CD4-positive, alpha-beta T cell treated with Interleukin-2 at 100 ng/mL for 4 hours (primary cell): Measurements from ENCODE around the gene HSPA2.
A peak's percentile ranks its signal among the peaks of the same experiment; 100 is the strongest.
"Not testable (repeated sequence)": the region's sequence is repeated elsewhere in the genome, so short reads cannot be mapped to it uniquely, and the experiment has no call there.

Source experiments
- DNase-seq: peaks from one replicate; pipeline ENCODE4 v3.0.0-alpha.2; 2020; ENCODE audit warnings: low spot score

HSPA2 gene

GRCh38 chr14:64515053-64515452 is 25.5 kb upstream of the HSPA2 start:
- no peak for DNase-seq

DNA sequence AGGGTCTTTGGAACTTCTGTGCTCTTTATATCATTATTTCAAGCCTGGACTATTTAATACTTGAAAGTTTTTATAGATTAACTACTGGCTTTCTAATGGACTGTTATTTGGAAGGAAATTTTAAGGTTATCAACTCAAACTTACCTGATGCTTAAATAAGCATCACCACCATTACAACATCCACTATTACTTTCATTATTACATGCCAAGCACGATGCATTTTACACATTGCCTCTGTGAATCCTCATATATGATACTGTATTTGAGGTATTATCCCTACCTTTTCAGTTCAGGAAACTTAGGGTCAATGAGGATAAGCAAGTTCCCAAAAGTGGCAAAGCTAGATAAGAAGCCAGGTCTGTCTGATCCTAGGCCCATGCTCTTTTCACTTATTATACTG is 23.6 kb upstream of the HSPA2 start:
- DNase-seq = no peak

DNA sequence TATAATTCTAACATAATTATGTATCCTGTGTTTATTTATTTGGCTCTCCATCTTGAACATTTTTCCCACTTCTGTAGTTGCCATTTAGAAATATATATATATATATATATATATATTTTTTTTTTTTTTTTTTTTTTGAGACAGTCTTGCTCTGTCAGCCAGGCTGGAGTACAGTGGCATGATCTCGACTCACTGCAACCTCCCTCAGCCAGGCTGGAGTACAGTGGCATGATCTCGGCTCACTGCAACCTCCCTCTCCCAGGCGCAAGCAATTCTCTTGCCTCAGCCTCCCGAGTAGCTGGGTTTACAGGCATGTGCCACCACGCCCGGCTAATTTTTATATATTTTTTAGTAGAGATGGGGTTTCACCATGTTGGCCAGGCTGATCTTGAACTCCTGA is 22.9 kb upstream of the HSPA2 start:
- not testable (repeated sequence) for DNase-seq

GRCh38 chr14:64518229-64518628 is 22.3 kb upstream of the HSPA2 start:
- no peak for DNase-seq

- no peak for DNase-seq
These were observed 19.8 kb upstream of the HSPA2 start for GRCh38 chr14:64520699-64521098.

DNA sequence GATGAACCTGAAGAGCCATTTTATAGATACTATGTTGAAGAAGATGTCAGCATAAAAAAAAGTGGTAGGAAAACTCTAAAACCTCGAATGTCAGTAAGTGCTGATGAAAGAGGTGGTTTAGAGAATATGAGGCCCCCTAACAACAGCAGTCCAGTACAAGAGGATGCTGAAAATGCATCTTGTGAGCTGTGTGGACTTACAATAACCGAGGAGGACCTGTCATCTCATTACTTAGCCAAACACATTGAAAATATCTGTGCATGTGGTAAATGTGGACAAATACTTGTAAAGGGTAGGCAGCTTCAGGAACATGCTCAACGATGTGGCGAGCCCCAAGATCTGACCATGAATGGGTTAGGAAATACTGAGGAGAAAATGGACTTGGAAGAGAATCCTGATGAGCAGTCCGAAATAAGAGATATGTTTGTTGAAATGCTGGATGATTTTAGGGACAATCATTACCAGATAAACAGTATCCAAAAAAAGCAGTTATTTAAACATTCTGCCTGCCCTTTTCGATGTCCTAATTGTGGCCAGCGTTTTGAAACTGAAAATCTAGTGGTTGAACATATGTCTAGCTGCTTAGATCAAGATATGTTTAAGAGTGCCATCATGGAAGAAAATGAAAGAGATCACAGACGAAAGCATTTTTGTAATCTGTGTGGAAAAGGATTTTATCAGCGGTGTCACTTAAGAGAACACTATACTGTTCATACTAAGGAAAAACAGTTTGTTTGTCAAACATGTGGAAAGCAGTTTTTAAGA is 17.8 kb upstream of the HSPA2 start:
- no peak for DNase-seq

DNA sequence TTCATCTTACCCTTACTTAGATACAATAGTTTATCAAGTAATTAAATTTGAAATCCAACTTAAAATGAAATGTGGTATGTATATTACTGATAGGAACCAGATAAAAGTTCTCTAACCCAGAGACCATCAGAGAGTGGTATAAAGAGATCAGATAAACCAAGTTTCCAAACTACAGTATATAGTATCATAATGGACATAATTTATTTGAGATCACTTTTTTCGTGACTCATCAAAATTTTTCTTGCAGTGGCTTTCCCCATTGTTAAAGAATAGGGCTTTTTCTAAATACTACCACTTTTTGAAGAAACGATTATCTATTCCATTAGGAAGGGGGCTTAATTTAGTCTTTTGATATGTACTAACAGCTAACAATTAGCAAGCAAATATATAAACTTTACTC is 15.2 kb upstream of the HSPA2 start:
- DNase-seq = no peak

- DNase-seq = no peak
These were observed 9.0 kb upstream of the HSPA2 start for GRCh38 chr14:64531567-64531966.

DNA sequence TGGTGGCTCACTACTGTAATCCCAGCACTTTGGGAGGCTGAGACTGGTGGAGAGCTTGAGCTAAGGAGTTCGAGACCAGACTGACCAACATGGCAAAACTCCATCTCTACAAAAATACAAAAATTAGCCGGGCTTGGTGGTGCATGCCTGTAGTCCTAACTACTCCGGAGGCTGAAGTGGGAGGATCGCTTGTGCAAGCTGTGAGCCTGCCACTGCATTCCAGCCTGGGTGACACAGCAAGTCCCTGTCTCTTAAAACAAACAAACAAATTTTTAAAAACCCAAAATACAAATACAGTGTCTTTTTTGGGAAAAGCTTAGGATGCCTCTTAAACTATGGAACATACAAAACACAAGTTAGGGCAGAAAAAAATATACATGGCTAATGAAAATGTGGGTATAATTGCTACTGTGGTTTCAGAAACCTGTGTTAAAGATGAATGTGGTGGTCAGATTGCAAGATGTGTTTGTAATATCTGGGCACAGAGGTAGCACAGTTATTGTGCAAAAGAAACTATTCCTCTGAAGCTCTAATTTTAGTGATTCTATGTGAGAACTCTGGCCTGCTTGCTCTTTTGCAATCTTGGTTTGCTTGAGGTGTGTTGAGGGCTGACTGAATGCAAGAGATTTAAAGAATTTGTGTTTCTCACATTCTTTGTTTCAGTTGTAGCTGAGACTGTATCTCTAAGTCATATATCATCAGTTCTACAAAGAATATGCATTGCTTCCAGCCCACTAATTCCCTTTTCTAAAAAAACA is 3.9 kb upstream of the HSPA2 start:
- no peak for DNase-seq

DNA sequence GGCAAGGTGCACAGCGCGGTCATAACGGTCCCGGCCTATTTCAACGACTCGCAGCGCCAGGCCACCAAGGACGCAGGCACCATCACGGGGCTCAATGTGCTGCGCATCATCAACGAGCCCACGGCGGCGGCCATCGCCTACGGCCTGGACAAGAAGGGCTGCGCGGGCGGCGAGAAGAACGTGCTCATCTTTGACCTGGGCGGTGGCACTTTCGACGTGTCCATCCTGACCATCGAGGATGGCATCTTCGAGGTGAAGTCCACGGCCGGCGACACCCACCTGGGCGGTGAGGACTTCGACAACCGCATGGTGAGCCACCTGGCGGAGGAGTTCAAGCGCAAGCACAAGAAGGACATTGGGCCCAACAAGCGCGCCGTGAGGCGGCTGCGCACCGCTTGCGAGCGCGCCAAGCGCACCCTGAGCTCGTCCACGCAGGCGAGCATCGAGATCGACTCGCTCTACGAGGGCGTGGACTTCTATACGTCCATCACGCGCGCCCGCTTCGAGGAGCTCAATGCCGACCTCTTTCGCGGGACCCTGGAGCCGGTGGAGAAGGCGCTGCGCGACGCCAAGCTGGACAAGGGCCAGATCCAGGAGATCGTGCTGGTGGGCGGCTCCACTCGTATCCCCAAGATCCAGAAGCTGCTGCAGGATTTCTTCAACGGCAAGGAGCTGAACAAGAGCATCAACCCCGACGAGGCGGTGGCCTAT is 875 bp downstream of the HSPA2 start:
- DNase-seq = no peak

- no peak for DNase-seq
These were observed 1.7 kb downstream of the HSPA2 start for GRCh38 chr14:64541972-64542835.

GRCh38 chr14:64542836-64543201 is 2.3 kb downstream of the HSPA2 start:
- no peak for DNase-seq

GRCh38 chr14:64544607-64545312 is 4.2 kb downstream of the HSPA2 start:
- DNase-seq = no peak

DNA sequence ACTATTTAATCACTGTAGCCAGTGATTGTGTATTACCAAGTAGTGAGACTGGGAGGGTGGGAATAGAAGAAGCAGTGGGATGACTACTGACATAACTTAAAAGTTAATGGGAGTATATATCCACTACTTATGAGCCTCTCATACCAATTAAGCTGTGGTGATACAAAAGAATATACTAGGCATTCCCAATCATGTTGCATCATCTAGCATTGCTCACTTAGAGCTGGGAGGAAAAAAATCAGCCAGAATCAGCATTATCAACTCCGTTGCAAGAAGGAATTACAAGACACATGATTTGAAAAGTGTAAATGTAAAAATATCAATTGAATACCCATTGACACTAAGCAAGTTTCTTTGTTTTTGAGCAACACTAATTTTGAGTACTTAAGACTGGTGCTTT is 8.5 kb downstream of the HSPA2 start:
- no peak for DNase-seq

DNA sequence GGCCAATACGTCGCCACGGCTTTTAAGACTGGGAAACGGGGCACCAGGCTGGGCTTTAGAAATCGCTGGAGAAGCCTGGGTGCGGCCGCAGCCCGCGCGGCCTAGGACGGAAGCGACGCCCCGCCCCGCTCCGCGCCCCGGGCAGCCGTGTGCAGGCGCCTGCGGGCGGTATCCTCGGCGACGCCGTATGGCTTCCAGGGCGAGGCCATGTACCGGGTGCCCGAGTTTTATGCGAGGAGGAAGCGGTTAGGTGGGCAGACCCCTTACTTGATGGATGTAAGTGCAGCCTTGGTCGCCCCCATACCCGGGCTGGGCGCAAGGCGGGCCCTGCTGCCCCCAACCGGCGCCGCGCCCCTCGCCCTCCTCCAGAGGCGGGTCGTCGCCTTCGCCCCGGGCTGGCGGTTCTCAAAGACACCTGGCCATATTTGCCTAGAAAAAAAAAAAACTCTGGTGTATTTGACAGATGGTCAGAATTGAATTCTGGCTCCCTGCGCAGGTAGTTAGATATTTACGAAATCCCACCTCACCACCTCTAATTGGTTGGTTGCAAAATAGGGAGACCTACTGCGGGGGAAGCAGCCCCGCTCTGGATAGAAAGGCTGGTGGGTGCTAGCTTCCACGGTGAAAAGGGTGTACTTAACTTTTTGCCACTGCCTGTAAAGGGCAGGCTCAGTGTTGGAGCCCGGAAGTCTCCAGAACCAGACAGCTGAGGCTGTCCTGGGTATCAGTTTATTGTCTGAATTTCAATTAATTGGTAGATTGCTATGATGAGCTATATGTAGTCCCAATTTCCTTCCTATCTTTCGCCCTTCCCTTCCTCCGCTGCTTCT is 9.5 kb downstream of the HSPA2 start, which contains the start of gene PPP1R36:
PPP1R36 (plus strand) TSS at position 171 of the 830 bp plus-strand sequence; CDS start at position 208, 37 bp downstream.
- peak; percentile 38 for DNase-seq

GRCh38 chr14:64550621-64551333 is 10.2 kb downstream of the HSPA2 start:
- no peak for DNase-seq

DNA sequence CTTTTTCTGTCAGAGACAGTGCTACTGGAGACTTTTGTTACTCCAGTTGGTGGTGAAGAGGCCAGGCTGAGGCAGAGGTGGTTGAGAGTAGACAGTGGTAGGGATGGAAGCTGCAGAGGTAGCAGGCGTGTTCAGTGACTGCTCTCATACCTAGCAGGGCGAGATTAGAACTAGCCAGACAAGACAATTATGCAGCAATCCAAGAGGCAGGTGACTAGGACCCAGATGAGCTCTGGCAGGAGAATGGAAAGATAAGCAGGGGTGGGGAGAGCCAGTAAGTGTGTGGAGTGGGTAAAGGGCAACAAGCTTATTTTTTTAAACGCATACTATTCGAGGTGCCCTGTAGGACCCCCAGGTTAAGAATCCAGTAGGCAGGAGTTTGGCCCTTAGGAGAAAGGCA is 14.0 kb downstream of the HSPA2 start:
- DNase-seq = no peak

GRCh38 chr14:64556526-64556925 is 16.0 kb downstream of the HSPA2 start:
- no peak for DNase-seq

DNA sequence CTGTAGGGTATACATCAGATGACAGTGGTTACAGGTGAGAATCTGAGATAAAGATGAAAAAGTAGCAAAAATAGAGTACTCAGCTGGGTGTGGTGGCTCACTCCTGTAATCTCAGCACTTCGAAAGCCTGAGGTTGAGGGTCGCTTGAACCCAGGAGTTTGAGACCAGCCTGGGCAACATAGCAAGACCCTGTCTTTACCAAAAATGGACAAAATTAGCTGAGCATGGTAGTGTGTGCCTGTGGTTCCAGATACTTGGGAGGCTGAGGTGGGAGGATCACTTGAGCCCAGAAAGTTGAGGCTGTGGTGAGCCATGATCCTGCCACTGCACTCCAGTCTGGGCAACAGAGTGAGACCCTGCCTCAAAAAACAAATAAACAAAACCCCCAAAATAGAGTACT is 17.7 kb downstream of the HSPA2 start:
- not testable (repeated sequence) for DNase-seq

DNA sequence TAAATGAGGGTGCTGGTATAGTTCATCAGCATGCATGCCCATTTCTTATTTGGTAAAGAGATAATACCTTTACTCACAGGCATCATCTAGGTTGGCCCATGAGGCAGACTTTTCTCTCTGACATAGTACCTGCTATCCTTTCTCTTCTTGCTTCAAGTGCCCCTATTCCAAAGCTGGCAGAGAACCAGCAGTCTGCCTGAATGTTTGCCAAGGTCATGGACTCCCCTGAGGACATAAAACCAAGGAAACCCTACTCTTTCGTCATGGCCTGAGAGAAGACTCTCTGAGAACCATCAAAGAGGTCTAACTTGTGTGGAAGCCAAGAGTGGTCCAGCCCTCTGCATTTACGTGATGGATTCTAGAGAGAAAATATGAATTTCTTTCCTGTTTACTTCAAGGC is 21.1 kb downstream of the HSPA2 start:
- no peak for DNase-seq
